ENCODE results near the gene RNF31. TPM values are rescaled to one million over a fixed set of nuclear protein-coding genes. Genes with fewer than 3 reads are reported as not detected.
"Not testable (repeated sequence)": the region's sequence is repeated elsewhere in the genome, so short reads cannot be mapped to it uniquely, and the experiment has no call there.

RNF31 gene
- total RNA-seq, 4 donors from 2014 or later: 56.7 to 258 (median 71.2) TPM

DNA sequence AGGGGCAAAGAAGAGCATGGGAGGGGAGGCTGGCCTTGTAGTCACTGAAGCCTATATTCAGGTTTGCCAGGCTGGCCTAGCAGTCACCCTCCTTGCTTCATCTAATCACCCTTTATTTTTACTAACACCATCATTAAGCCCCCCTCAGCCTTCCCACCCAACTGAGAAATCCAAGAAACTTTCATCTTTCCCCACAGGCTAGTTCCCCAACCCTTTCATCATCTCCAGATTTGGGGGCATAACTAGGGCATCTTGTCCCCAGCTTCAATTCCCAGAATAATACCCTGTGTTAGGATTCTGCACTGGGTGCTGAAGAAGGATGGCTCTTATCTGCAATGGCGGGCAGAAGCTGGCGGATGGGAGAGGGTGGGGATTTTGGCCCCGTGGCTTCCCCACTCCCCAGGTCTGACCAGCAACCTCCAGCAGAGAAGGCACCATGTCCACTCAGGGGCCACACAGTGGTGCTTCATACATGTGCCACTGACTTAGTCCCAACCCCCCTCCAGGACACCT lies 46.3 kb upstream of the RNF31 start:
- in situ Hi-C loops (cut with MboI; ENCODE audit: low pct_ligation_motif_present in 1 of 4, low pct_unique_long_range_greater_than_20kb in 1 of 4, low sequenced_read_pairs in 3 of 4): no loop called here
- peaks cover 0 to 9% (median 0%) of the 10 kb centered on the region in 4 donors for H3K36me3 ChIP-seq
- intact Hi-C loops (cut with DNase I; ENCODE audit: low total_unique reads): loop anchor here (10.0 kb wide), 1 partner anchor 54 kb away; no protein-coding TSS in a partner anchor

DNA sequence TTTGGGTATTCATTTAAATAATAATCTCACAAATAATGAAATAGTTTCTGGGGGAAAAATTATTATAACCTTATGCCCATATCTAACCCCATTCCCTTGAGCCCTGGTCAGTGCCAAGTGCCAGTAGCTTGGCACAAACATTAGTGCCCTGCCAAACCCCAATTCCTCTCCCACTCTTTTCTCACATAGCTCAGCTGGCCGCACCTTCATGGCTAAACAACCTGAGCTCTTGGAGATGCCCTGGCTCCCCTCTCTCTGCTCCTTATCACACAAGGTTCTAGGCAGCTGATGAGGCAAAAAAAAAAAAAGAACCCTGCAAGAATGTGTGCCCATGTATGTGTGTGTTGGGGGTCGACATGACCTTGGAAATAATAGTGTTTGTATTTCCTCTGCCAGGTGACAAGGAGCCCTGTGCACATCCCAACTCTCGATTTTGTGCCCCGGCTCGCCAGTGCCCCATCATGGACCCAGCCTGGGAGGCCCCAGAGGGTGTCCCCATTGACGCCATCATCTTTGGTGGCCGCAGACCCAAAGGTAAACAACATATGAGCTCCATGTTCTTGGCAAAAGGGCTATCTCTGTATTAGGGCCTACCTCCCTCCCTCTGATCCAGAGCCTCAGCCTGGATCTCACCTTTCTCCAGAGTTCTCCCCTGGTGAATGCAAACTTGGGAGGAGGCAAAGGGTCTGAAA lies 44.8 kb upstream of the RNF31 start:
- intact Hi-C loops (cut with DNase I; ENCODE audit: low total_unique reads) (loop anchor here (10.0 kb wide), 1 partner anchor 52 kb away; no protein-coding TSS in a partner anchor), in situ Hi-C loops (cut with MboI; ENCODE audit: low pct_ligation_motif_present in 1 of 4, low pct_unique_long_range_greater_than_20kb in 1 of 4, low sequenced_read_pairs in 3 of 4) (no loop called here)
- WGBS, 2 donors (ENCODE audit: low coverage in 1 of 2): 64 to 95% methylated on average over 2 to 7 of the region's 7 CpGs

More for the DNA sequence above, 46.3 kb upstream of the RNF31 start:
- H3K4me3 ChIP-seq: no peak overlapping the region
- TF ChIP-seq, protein P1, sequence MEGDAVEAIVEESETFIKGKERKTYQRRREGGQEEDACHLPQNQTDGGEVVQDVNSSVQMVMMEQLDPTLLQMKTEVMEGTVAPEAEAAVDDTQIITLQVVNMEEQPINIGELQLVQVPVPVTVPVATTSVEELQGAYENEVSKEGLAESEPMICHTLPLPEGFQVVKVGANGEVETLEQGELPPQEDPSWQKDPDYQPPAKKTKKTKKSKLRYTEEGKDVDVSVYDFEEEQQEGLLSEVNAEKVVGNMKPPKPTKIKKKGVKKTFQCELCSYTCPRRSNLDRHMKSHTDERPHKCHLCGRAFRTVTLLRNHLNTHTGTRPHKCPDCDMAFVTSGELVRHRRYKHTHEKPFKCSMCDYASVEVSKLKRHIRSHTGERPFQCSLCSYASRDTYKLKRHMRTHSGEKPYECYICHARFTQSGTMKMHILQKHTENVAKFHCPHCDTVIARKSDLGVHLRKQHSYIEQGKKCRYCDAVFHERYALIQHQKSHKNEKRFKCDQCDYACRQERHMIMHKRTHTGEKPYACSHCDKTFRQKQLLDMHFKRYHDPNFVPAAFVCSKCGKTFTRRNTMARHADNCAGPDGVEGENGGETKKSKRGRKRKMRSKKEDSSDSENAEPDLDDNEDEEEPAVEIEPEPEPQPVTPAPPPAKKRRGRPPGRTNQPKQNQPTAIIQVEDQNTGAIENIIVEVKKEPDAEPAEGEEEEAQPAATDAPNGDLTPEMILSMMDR (IDR thresholded peaks at IDR 0.05): no peak
- no peak for TF ChIP-seq EP300 (IDR thresholded peaks at IDR 0.05; ENCODE audit: low read depth)
- no peak for TF ChIP-seq POLR2AphosphoS5 (IDR thresholded peaks at IDR 0.05)
- no peak for TF ChIP-seq POLR2A (IDR thresholded peaks at IDR 0.05)
- WGBS, 2 donors (ENCODE audit: low coverage in 1 of 2): 93% methylated on average over 3 of the region's 3 CpGs; no CpG with 5 or more reads in 1 of the 2 donors
- no peak for DNase-seq
- H3K4me1 ChIP-seq: no peaks in the 10 kb centered on the region
- H3K9me3 ChIP-seq: no peaks in the 10 kb centered on the region
- H3K27me3 ChIP-seq: no peaks in the 10 kb centered on the region
- no peak overlapping the region for H3K27ac ChIP-seq

DNA sequence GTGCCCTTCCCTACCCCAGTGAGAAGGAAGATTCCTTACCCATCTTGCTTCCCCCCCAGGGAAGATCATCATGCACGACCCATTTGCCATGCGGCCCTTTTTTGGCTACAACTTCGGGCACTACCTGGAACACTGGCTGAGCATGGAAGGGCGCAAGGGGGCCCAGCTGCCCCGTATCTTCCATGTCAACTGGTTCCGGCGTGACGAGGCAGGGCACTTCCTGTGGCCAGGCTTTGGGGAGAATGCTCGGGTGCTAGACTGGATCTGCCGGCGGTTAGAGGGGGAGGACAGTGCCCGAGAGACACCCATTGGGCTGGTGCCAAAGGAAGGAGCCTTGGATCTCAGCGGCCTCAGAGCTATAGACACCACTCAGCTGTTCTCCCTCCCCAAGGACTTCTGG lies 43.8 kb upstream of the RNF31 start:
- DNase-seq: no peak
- Histone ChIP-seq H3K36me3 (peaks cover 0 to 9% (median 0%) of the 10 kb centered on the region in 4 donors), H3K9me3 (no peaks in the 10 kb centered on the region), H3K27ac (no peak overlapping the region), H3K4me1 (peaks cover 0 to 2% (median 0%) of the 10 kb centered on the region in 4 donors), H3K27me3 (no peaks in the 10 kb centered on the region), H3K4me3 (no peak overlapping the region)
- in situ Hi-C loops (cut with MboI; ENCODE audit: low pct_ligation_motif_present in 1 of 4, low pct_unique_long_range_greater_than_20kb in 1 of 4, low sequenced_read_pairs in 3 of 4) (no loop called here), intact Hi-C loops (cut with DNase I; ENCODE audit: low total_unique reads) (loop anchor here (10.0 kb wide), 1 partner anchor 51 kb away; no protein-coding TSS in a partner anchor)
- WGBS, 2 donors (ENCODE audit: low coverage in 1 of 2): 95% methylated on average over 12 of the region's 13 CpGs; no CpG with 5 or more reads in 1 of the 2 donors
- TF ChIP-seq POLR2AphosphoS5 (IDR thresholded peaks at IDR 0.05) (no peak), EP300 (IDR thresholded peaks at IDR 0.05; ENCODE audit: low read depth) (no peak), POLR2A (IDR thresholded peaks at IDR 0.05) (no peak)
- TF ChIP-seq, protein P1 (IDR thresholded peaks at IDR 0.05): no peak

More for the DNA sequence above, 44.8 kb upstream of the RNF31 start:
- no peak for DNase-seq
- Histone ChIP-seq H3K36me3 (peaks cover 0 to 9% (median 0%) of the 10 kb centered on the region in 4 donors), H3K9me3 (no peaks in the 10 kb centered on the region), H3K4me1 (no peaks in the 10 kb centered on the region), H3K4me3 (no peak overlapping the region), H3K27me3 (no peaks in the 10 kb centered on the region), H3K27ac (no peak overlapping the region)
- TF ChIP-seq EP300 (IDR thresholded peaks at IDR 0.05; ENCODE audit: low read depth) (no peak), POLR2A (IDR thresholded peaks at IDR 0.05) (no peak), POLR2AphosphoS5 (IDR thresholded peaks at IDR 0.05) (no peak)
- TF ChIP-seq, protein P1 (IDR thresholded peaks at IDR 0.05): no peak

DNA sequence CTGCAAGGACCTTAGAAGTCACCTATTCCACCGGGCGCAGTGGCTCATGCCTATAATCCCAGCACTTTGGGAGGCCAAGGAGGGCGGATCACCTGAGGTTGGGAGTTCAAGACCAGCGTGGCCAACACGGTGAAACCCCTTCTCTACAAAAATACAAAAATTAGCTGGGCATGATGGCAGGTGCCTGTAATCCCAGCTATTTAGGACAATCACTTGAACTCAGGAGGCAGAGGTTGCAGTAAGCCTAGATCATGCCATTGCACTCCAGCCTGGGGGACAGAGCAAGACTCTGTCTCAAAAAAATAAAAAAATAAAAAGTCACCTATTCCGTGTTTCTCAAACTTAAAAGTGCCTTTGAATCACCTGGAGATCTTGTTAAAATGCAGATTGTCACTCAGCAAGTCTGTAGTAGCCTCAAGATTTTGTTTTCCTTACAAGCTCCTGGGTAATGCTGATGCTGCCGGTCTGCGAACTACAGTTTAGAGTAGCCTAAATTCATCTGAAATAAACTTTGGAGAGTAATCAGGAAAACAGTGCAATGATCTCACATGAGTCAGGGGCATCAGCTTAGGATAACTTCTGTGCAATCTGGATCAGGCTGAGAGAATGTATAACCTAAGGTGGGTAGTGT lies 41.6 kb upstream of the RNF31 start:
- H3K9me3 ChIP-seq; DNase-seq; H3K4me3 ChIP-seq; H3K27ac ChIP-seq; H3K36me3 ChIP-seq; in situ Hi-C loops (cut with MboI; ENCODE audit: low pct_ligation_motif_present in 1 of 4, low pct_unique_long_range_greater_than_20kb in 1 of 4, low sequenced_read_pairs in 3 of 4); H3K27me3 ChIP-seq: not testable (repeated sequence)
- WGBS, 2 donors (ENCODE audit: low coverage in 1 of 2): 84 to 86% methylated on average over 3 to 8 of the region's 8 CpGs
- H3K4me1 ChIP-seq: peaks cover 0 to 19% (median 8%) of the 10 kb centered on the region in 4 donors
- intact Hi-C loops (cut with DNase I; ENCODE audit: low total_unique reads): loop anchor here (5.0 to 10.0 kb wide), 2 partner anchors 43 to 49 kb away; no protein-coding TSS in a partner anchor

Data from transverse colon (tissue), 4 donors.